ENCODE data around the gene HIPK3.

HIPK3 gene

GRCh38 chr11:33266393-33267215 is 9.4 kb downstream of the HIPK3 start:
- Histone ChIP-seq H3K4me3 (ENCODE audit: low read length) (no peak overlapping the region), H4K20me1 (ENCODE audit: control insufficient read depth, insufficient read depth, low read depth, low read length) (peaks cover 13% of the 10 kb centered on the region), H3K36me3 (ENCODE audit: control insufficient read depth, low read length) (no peaks in the 10 kb centered on the region), H3K4me1 (ENCODE audit: control insufficient read depth, low read length) (peaks cover 19% of the 10 kb centered on the region), H3F3A (ENCODE audit: control insufficient read depth, insufficient read depth) (no peaks in the 10 kb centered on the region; the same call in 1 of the 2 replicates), H3K27me3 (ENCODE audit: control insufficient read depth, low read length) (no peaks in the 10 kb centered on the region), H3K27ac (ENCODE audit: low read depth, low read length) (no peak overlapping the region), H3K9me3 (ENCODE audit: control insufficient read depth, insufficient read depth, low read length) (no peaks in the 10 kb centered on the region), H3K4me2 (ENCODE audit: low read length) (no peak overlapping the region), H3K9me2 (replicated peaks; ENCODE audit: control insufficient read depth, low read length) (no peaks in the 10 kb centered on the region), H3K79me2 (ENCODE audit: control insufficient read depth, low read length) (peaks cover 89% of the 10 kb centered on the region)
- TF ChIP-seq CTCF (IDR thresholded peaks at IDR 0.05; ENCODE audit: low read depth, low read length, poor library complexity, severe bottlenecking) (no peak), EZH2phosphoT487 (IDR thresholded peaks at IDR 0.05; ENCODE audit: borderline replicate concordance, low read length) (no peak)

GRCh38 chr11:33268945-33269540 is 11.9 kb downstream of the HIPK3 start:
- peaks cover 4% of the 10 kb centered on the region for H4K20me1 ChIP-seq (ENCODE audit: control insufficient read depth, insufficient read depth, low read depth, low read length)
- no peaks in the 10 kb centered on the region for H3K9me3 ChIP-seq (ENCODE audit: control insufficient read depth, insufficient read depth, low read length)
- peaks cover 84% of the 10 kb centered on the region for H3K79me2 ChIP-seq (ENCODE audit: control insufficient read depth, low read length)
- H3K4me1 ChIP-seq (ENCODE audit: control insufficient read depth, low read length) = no peaks in the 10 kb centered on the region
- TF ChIP-seq EZH2phosphoT487 (IDR thresholded peaks at IDR 0.05; ENCODE audit: borderline replicate concordance, low read length) (no peak), CTCF (IDR thresholded peaks at IDR 0.05; ENCODE audit: low read depth, low read length, poor library complexity, severe bottlenecking) (no peak)
- H3K4me2 ChIP-seq (ENCODE audit: low read length) = no peak overlapping the region
- H3K4me3 ChIP-seq (ENCODE audit: low read length) = no peak overlapping the region
- H3K9me2 ChIP-seq (replicated peaks; ENCODE audit: control insufficient read depth, low read length) = no peaks in the 10 kb centered on the region
- no peaks in the 10 kb centered on the region; the same call in 1 of the 2 replicates for H3F3A ChIP-seq (ENCODE audit: control insufficient read depth, insufficient read depth)
- no peak overlapping the region for H3K27ac ChIP-seq (ENCODE audit: low read depth, low read length)
- H3K27me3 ChIP-seq (ENCODE audit: control insufficient read depth, low read length) = no peaks in the 10 kb centered on the region
- no peaks in the 10 kb centered on the region for H3K36me3 ChIP-seq (ENCODE audit: control insufficient read depth, low read length)

- Histone ChIP-seq H3K4me3 (ENCODE audit: low read length) (no peak overlapping the region), H3K27ac (ENCODE audit: low read depth, low read length) (no peak overlapping the region), H3K9me2 (replicated peaks; ENCODE audit: control insufficient read depth, low read length) (no peaks in the 10 kb centered on the region), H3K4me2 (ENCODE audit: low read length) (no peak overlapping the region), H3K4me1 (ENCODE audit: control insufficient read depth, low read length) (no peaks in the 10 kb centered on the region), H3K27me3 (ENCODE audit: control insufficient read depth, low read length) (no peaks in the 10 kb centered on the region), H3K79me2 (ENCODE audit: control insufficient read depth, low read length) (peaks cover 80% of the 10 kb centered on the region), H3K36me3 (ENCODE audit: control insufficient read depth, low read length) (no peaks in the 10 kb centered on the region), H3K9me3 (ENCODE audit: control insufficient read depth, insufficient read depth, low read length) (no peaks in the 10 kb centered on the region), H4K20me1 (ENCODE audit: control insufficient read depth, insufficient read depth, low read depth, low read length) (peaks cover 4% of the 10 kb centered on the region), H3F3A (ENCODE audit: control insufficient read depth, insufficient read depth) (no peaks in the 10 kb centered on the region; the same call in 1 of the 2 replicates)
- TF ChIP-seq CTCF (IDR thresholded peaks at IDR 0.05; ENCODE audit: low read depth, low read length, poor library complexity, severe bottlenecking) (no peak), EZH2phosphoT487 (IDR thresholded peaks at IDR 0.05; ENCODE audit: borderline replicate concordance, low read length) (no peak)
Measured at GRCh38 chr11:33269822-33270221, 12.6 kb downstream of the HIPK3 start.

All from DOHH2 (cell line).